A673 (cell line): Measurements from ENCODE around the gene C8B. TPM values are rescaled to one million over a fixed set of nuclear protein-coding genes. Genes with fewer than 3 reads are reported as not detected.

Source experiments
- BruUV-seq: library from RNA; stranded (reverse); fragments of 400-500 nt; replicated peaks from 2 replicates; lab custom pipeline; 2021; lab: Mats Ljungman, UMichigan
- CTCF ChIA-PET: fragments of 300-600 bp; sonication (Branson Sonifier 250); formaldehyde crosslinking; loops from one replicate; lab custom pipeline; 2022; ENCODE audit warnings: antibody characterized with exemption; lab: Charles Lee
- POLR2A ChIA-PET: fragments of 300-600 bp; sonication (Branson Sonifier 250); formaldehyde crosslinking; loops from one replicate; lab custom pipeline; 2022; ENCODE audit warnings: antibody characterized with exemption; ENCODE audit not compliant: low non-redundant PET; lab: Charles Lee
- DNase-seq: peaks from one replicate; pipeline ENCODE4 v3.0.0-alpha.2; 2015; ENCODE audit warnings: low spot score
- H3K27ac ChIP-seq: fragments of 200-600 bp; sonication (generic); 2 replicates; pipeline ENCODE4 v1.5.1; 2016; ENCODE audit warnings: mixed run types, low read depth, mild to moderate bottlenecking, mixed read lengths, antibody characterized with exemption, low read length; ENCODE audit not compliant: poor library complexity, severe bottlenecking
- H3K27me3 ChIP-seq: fragments of 200-600 bp; sonication (generic); replicated peaks from 2 replicates; pipeline ENCODE4 v1.6.1; 2017; ENCODE audit warnings: mixed run types, low read depth, mild to moderate bottlenecking, mixed read lengths, antibody characterized with exemption, low read length; ENCODE audit not compliant: insufficient read depth, poor library complexity
- H3K36me3 ChIP-seq: fragments of 200-600 bp; sonication (generic); 2 replicates; pipeline ENCODE4 v1.6.1; 2016; ENCODE audit warnings: mixed run types, mild to moderate bottlenecking, mixed read lengths, antibody characterized with exemption, low read length; ENCODE audit not compliant: insufficient read depth, poor library complexity, severe bottlenecking
- H3K4me1 ChIP-seq: fragments of 200-600 bp; sonication (generic); 2 replicates; pipeline ENCODE4 v1.6.1; 2017; ENCODE audit warnings: mixed run types, mild to moderate bottlenecking, mixed read lengths, antibody characterized with exemption, low read length; ENCODE audit not compliant: insufficient read depth, poor library complexity, severe bottlenecking
- H3K4me3 ChIP-seq: fragments of 200-600 bp; sonication (generic); 2 replicates; pipeline ENCODE4 v1.5.1; 2016; ENCODE audit warnings: low read depth, mixed run types, mild to moderate bottlenecking, mixed read lengths, low read length; ENCODE audit not compliant: poor library complexity, severe bottlenecking
- H3K9me3 ChIP-seq: fragments of 200-600 bp; sonication (generic); 2 replicates; pipeline ENCODE4 v1.6.1; 2016; ENCODE audit warnings: mixed run types, low read depth, mild to moderate bottlenecking, mixed read lengths, antibody characterized with exemption, low read length; ENCODE audit not compliant: poor library complexity, severe bottlenecking
- EZH2 ChIP-seq: fragments of 200-600 bp; sonication (generic); IDR thresholded peaks from 2 replicates; pipeline ENCODE4 v1.6.1; 2017; ENCODE audit warnings: borderline replicate concordance, low read depth, mild to moderate bottlenecking, mixed read lengths, antibody characterized with exemption, low read length; ENCODE audit not compliant: poor library complexity, severe bottlenecking
- intact Hi-C: fragments of 100-400 bp; cut with micrococcal nuclease; formaldehyde crosslinking; loops from one replicate; pipeline ENCODE4 v1.10.0; 2022; ENCODE audit not compliant: unreplicated experiment
- total RNA-seq: library from RNA; stranded (reverse); gene quantifications from 2 replicates; pipeline ENCODE4 v1.2.3, GENCODE V29; 2021
- TF ChIP-seq, protein P1 (sequence below): fragments of 300-800, 200-600 bp; sonication (generic); conservative IDR thresholded peaks from 2 replicates; pipeline ENCODE4 v1.5.1; 2017; ENCODE audit warnings: low read depth, mild to moderate bottlenecking, antibody characterized with exemption, low read length, moderate library complexity, mixed read lengths

Gene C8B
- total RNA-seq, 1 experiment from 2014 or later = 0.39 TPM

DNA sequence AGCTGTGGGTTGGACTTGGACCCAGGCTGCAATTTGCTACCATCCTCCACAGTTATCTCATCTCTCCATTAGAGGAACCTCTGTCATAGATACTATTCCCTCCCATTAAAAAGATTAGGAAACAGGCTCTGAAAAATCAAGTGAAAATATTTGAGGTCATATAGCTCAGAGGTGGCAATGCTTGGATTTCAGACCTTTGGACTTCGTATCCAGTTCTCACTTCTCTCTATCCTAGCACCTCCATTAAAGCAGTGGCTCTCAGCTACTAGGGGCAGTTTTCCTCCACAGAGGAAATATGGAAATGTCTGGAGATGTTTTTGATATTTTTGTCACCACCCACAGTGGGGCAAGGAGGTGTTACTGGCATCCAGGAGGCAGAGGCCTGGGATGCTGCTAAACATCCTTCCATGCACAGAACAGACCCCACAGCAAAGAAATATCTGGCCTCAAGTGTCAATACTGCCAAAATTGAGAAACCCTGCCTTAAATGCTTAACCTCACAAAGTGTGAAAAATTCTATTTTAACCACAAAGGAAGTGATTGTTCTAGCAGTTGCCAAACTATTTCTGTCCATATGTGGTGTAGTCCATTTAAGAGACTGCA, 57.1 kb downstream of the C8B start:
- Histone ChIP-seq H3K4me1 (no peaks in the 10 kb centered on the region), H3K9me3 (no peaks in the 10 kb centered on the region), H3K27me3 (no peaks in the 10 kb centered on the region), H3K27ac (no peak overlapping the region), H3K36me3 (no peaks in the 10 kb centered on the region), H3K4me3 (no peak overlapping the region)
- ChIA-PET CTCF (no interaction called here), POLR2A (no interaction called here)
- no TSS peak for BruUV-seq
- intact Hi-C loops = no loop called here
- DNase-seq = no peak
- TF ChIP-seq EZH2 = no peak
- TF ChIP-seq, protein P1, sequence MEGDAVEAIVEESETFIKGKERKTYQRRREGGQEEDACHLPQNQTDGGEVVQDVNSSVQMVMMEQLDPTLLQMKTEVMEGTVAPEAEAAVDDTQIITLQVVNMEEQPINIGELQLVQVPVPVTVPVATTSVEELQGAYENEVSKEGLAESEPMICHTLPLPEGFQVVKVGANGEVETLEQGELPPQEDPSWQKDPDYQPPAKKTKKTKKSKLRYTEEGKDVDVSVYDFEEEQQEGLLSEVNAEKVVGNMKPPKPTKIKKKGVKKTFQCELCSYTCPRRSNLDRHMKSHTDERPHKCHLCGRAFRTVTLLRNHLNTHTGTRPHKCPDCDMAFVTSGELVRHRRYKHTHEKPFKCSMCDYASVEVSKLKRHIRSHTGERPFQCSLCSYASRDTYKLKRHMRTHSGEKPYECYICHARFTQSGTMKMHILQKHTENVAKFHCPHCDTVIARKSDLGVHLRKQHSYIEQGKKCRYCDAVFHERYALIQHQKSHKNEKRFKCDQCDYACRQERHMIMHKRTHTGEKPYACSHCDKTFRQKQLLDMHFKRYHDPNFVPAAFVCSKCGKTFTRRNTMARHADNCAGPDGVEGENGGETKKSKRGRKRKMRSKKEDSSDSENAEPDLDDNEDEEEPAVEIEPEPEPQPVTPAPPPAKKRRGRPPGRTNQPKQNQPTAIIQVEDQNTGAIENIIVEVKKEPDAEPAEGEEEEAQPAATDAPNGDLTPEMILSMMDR = no peak

DNA sequence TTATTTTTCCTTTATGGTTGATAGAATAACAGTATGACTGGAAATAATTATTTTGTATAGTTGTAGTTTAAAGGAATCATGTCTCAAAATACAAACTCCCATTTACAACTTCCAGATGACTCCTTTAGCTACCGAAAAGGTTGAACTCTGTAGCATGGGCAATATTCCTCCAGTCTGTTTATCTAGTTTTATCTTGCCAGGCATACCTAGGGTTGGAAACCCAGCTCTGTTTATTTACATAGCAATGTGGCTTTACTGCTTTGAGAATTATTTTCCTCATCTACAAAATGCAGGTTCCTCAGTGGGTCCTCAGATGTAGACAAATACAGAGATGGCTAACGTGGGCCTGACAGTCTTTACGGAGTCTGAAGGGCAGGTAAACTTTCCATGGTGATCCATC, 60.1 kb downstream of the C8B start:
- H3K4me1 ChIP-seq = no peaks in the 10 kb centered on the region
- no peaks in the 10 kb centered on the region for H3K36me3 ChIP-seq
- ChIA-PET CTCF (no interaction called here), POLR2A (no interaction called here)
- DNase-seq = no peak
- BruUV-seq = no TSS peak
- no peaks in the 10 kb centered on the region for H3K27me3 ChIP-seq
- TF ChIP-seq EZH2 = no peak
- TF ChIP-seq, protein P1 = no peak
- intact Hi-C loops = no loop called here
- no peak overlapping the region for H3K27ac ChIP-seq
- no peaks in the 10 kb centered on the region for H3K9me3 ChIP-seq
- H3K4me3 ChIP-seq = no peak overlapping the region

DNA sequence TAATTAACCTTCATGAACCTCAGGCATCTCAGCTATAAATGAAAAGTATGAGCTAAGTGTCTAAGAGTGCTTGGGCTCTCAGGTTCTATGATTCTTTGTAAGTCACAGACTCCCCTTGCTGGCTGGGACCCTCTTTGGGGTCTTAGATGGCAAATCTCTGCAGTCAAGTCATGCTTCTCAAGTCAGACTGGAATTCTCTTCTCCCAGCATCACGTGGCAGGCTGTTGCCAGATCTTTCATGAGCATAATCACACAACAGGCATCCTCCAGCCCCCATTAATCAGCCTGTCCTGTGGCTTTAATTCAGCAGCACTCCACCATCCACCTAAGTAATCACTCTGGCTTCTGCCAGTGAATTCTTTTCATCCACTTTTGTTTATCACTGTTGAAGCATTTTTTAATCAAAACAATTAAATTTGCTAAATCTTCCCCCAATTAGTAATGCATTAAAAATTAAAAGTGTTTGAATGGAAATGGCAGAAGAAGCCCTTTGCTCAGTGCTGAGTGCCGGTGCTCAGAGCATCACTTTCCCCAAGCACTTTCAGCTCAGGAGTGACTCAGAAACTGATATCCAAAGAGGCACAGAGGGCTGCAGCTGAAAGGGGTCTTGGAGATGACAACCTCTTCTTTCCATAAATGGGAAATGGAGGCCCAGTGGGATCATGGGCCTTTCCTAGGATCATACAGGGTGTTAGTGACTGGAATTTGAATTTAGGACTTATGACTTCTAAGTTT, 61.0 kb downstream of the C8B start:
- Histone ChIP-seq H3K4me3 (no peak overlapping the region), H3K36me3 (no peaks in the 10 kb centered on the region), H3K9me3 (no peaks in the 10 kb centered on the region), H3K27ac (no peak overlapping the region), H3K4me1 (no peaks in the 10 kb centered on the region), H3K27me3 (no peaks in the 10 kb centered on the region)
- intact Hi-C loops = no loop called here
- CTCF ChIA-PET = no interaction called here
- POLR2A ChIA-PET = no interaction called here
- no peak for DNase-seq
- TF ChIP-seq, protein P1 = no peak
- no peak for TF ChIP-seq EZH2
- no TSS peak for BruUV-seq
